ENCODE measurements around the gene TFF3. TPM values are rescaled to one million over a fixed set of nuclear protein-coding genes. Genes with fewer than 3 reads are reported as not detected.

Gene TFF3
- total and polyA plus RNA-seq, 2 experiments from 2014 or later, result 1.2 to 3.3 TPM

GRCh38 chr21:42346866-42347600, 31.8 kb upstream of the TFF3 start:
- no peaks in the 10 kb centered on the region for H3K9me3 Mint-ChIP-seq
- Histone ChIP-seq H3K4me3 (no peak overlapping the region), H2AFZ (peak overlapping the region; percentile 32; the same call in 1 of the 2 replicates)

More at GRCh38 chr21:42346866-42347600, 31.8 kb upstream of the TFF3 start:
- no peaks in the 10 kb centered on the region for H3K4me1 ChIP-seq (ENCODE audit: insufficient read depth)
- no peak overlapping the region for H3K27ac ChIP-seq (ENCODE audit: low read depth)
- no peaks in the 10 kb centered on the region for H3K9me2 ChIP-seq (ENCODE audit: insufficient read depth)
- H3K27me3 Mint-ChIP-seq (ENCODE audit: insufficient read depth, low read depth, poor library complexity), result peaks cover 9% of the 10 kb centered on the region
- no peak for DNase-seq (ENCODE audit: low spot score)
- no peaks in the 10 kb centered on the region for H3K79me2 ChIP-seq (replicated peaks; ENCODE audit: insufficient read depth)
- no peaks in the 10 kb centered on the region for H4K20me1 ChIP-seq (replicated peaks; ENCODE audit: insufficient read depth)
- no peak overlapping the region for H3K4me3 Mint-ChIP-seq
- no peaks in the 10 kb centered on the region for H3K36me3 Mint-ChIP-seq (ENCODE audit: low read depth)
- H3K36me3 ChIP-seq (ENCODE audit: insufficient read depth), result no peaks in the 10 kb centered on the region
- H3K27ac Mint-ChIP-seq, result no peak overlapping the region
- ATAC-seq, result no peak
- H3K4me1 Mint-ChIP-seq, result no peaks in the 10 kb centered on the region; the same call in 2 of the 3 replicates
- H3K4me2 ChIP-seq, result no peak overlapping the region
- H3F3A ChIP-seq (replicated peaks; ENCODE audit: low read depth), result no peaks in the 10 kb centered on the region
- TF ChIP-seq EZH2 (IDR thresholded peaks at IDR 0.05; ENCODE audit: low read depth, unreplicated experiment) (no peak), EZH2phosphoT487 (IDR thresholded peaks at IDR 0.05; ENCODE audit: unreplicated experiment) (no peak), ZNF114 (CRISPR knock-in tag; IDR thresholded peaks at IDR 0.05) (no peak), STAT1 (IDR thresholded peaks at IDR 0.05; ENCODE audit: unreplicated experiment) (no peak), CTCF (conservative IDR thresholded peaks at IDR 0.05; ENCODE audit: low read depth in 2 of 2) (no peak), CREB1 (CRISPR knock-in tag; IDR thresholded peaks at IDR 0.05; ENCODE audit: low read depth) (no peak), JUNB (IDR thresholded peaks at IDR 0.05; ENCODE audit: unreplicated experiment) (no peak), ZNF331 (CRISPR knock-in tag; IDR thresholded peaks at IDR 0.05; ENCODE audit: low read depth) (no peak), POLR2AphosphoS5 (IDR thresholded peaks at IDR 0.05; ENCODE audit: low read depth) (no peak), ETS1 (IDR thresholded peaks at IDR 0.05) (no peak), REST (IDR thresholded peaks at IDR 0.05; ENCODE audit: unreplicated experiment) (no peak), NANOG (IDR thresholded peaks at IDR 0.05; ENCODE audit: borderline replicate concordance) (no peak), ZNF462 (CRISPR knock-in tag; IDR thresholded peaks at IDR 0.05) (no peak)
- H3K27me3 ChIP-seq (ENCODE audit: insufficient read depth), result no peaks in the 10 kb centered on the region

All from GM23338 (cell line).